Activated CD4-positive, alpha-beta T cell treated with anti-CD3 and anti-CD28 coated beads, Interleukin-2, amount 50 U/mL, for 48 hours (primary cell): ENCODE results near the gene DTX3L.

Experiments
- DNase-seq, 2 experiments: peaks; one replicate each; pipeline ENCODE4 v3.0.0-alpha.2; 2020

The DTX3L gene

DNA sequence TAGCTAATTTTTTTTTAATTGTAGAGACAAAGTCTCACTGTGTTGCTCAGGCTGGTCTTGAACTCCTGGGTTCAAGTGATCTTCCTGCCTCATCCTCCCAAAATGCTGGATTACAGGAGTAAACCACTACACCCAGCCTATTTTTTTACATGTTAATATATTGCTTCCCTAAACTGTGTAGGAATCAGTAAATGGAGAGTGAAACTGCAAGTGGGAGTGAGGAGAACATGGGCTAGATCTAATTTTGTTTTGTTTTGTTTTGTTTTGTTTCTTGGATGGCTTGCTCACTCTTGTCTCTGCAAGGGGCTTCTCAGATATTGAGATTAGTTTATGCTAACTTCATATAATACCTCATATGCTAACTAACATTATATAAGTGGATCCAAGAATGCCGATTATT, 44.8 kb downstream of the DTX3L start:
- no peak for DNase-seq

GRCh38 chr3:122609798-122610559, 45.8 kb downstream of the DTX3L start:
- peak; percentile 12 to 35 for DNase-seq

DNA sequence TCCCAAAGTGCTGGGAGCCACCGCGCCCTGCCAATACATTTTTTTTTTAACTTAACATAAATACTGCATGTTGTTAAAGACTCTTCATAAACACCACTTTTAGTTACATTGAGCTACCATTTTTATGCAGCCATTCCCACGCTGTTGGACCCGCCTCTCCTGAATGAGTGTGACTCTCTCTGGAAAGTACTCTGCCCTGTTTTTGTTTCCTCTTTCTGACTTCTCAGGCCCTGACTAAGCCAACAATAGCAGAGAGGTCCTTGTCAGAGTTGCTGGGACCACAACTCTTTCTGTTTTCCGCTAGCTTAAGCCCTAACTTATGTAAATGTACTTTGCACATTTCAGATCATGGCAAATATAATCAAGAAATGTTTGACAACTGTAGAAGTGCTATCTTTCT, 48.6 kb downstream of the DTX3L start:
- no peak for DNase-seq

DNA sequence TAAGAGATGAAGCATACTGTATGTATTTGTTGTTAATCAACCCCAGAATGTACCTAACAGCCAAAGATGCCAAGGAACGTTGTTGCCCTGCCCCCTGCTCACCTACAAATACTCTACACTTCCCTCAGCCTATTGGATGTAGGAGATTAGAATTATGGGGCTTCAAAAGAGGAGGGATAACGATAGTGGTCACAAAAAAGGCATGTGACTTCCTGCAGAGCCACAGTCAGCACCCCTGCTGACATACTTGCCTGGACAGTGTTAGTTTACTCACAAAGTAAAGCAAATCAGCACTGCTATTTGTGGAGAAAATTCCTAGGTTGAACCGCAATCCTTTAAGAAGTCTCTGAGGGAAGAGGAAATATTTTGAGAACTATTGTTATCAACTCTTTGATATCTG, 51.2 kb downstream of the DTX3L start:
- no peak for DNase-seq

GRCh38 chr3:122618614-122619013, 54.5 kb downstream of the DTX3L start:
- no peak for DNase-seq

- no peak for DNase-seq
Measured at GRCh38 chr3:122619040-122619439, 54.9 kb downstream of the DTX3L start.

- DNase-seq = no peak
Measured at GRCh38 chr3:122620399-122620798, 56.3 kb downstream of the DTX3L start.

- DNase-seq = no peak
Measured at GRCh38 chr3:122621112-122621511, 57.0 kb downstream of the DTX3L start.

DNA sequence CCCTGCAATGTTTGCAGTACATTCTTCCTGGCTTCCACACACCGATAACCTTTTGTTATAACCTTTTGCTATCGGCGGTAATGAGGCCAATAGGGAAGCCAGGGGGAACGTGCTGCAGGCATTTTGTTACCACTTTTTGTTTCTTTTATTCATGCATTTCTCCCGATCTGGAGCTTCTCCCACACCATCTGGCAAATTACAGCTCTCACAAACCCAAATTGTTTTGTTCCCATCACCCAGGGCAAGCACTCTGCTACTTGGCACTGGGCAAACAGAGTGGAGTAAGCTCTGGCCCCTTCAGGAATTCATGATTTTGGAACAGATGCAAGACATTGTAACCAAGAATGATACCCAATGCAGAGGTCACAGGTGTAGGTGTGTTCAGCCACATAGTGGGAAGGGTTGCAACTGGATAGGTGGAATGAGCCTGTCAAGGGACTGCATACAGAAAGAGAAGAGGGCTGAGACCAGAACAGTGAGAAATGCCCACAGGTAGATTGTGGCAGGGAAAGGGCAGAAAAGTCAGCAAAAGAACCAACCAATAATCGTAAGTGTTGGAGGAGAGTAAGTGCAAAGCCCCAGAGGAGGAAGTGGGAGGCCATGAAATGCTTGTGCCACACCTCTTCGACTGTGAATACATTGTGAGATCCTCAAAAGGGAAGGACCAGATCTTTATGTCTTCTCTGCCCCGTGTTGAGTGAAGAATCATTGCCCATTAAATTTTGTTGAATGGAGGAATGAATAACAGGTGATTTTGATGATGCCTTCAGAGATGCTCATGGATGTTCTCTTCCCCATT, 59.1 kb downstream of the DTX3L start:
- no peak for DNase-seq
